Skeletal muscle tissue (tissue), 4 donors: ENCODE results near the gene OARD1. TPM values are rescaled to one million over a fixed set of nuclear protein-coding genes. Genes with fewer than 3 reads are reported as not detected.
"Not testable (repeated sequence)": the region's sequence is repeated elsewhere in the genome, so short reads cannot be mapped to it uniquely, and the experiment has no call there.

Source experiments
- H3K27ac ChIP-seq: one replicate; pipeline ENCODE4 v1.7.0; 2013; ENCODE audit warnings: mild to moderate bottlenecking, low read depth, low read length, inconsistent platforms
- H3K27me3 ChIP-seq, 3 donors: one replicate each; pipeline ENCODE4 v1.7.0; 2013; ENCODE audit warnings: low read length in 3 of 3; ENCODE audit not compliant: control insufficient read depth in 3 of 3, insufficient read depth in 3 of 3
- H3K36me3 ChIP-seq, 3 donors: one replicate each; pipeline ENCODE4 v1.7.0; 2013; ENCODE audit warnings: low read length in 3 of 3; ENCODE audit not compliant: control insufficient read depth in 3 of 3, insufficient read depth in 3 of 3
- H3K4me1 ChIP-seq, 3 donors: one replicate each; pipeline ENCODE4 v1.7.0; 2013; ENCODE audit warnings: low read length in 3 of 3, mild to moderate bottlenecking in 3 of 3; ENCODE audit not compliant: control insufficient read depth in 3 of 3, insufficient read depth in 3 of 3
- H3K4me3 ChIP-seq, 3 donors: one replicate each; pipeline ENCODE4 v1.7.0; 2013; ENCODE audit warnings: low read length in 3 of 3
- H3K9ac ChIP-seq, 3 donors: one replicate each; pipeline ENCODE4 v1.7.0; 2013; ENCODE audit warnings: low read length in 3 of 3, mild to moderate bottlenecking in 3 of 3, moderate library complexity in 2 of 3, low read depth in 1 of 3
- H3K9me3 ChIP-seq, 3 donors: one replicate each; pipeline ENCODE4 v1.7.0; 2013; ENCODE audit warnings: low read length in 3 of 3; ENCODE audit not compliant: control insufficient read depth in 3 of 3
- total RNA-seq: library from RNA; depleted of rRNA; stranded (reverse); fragments of >200 nt; gene quantifications from one replicate; pipeline ENCODE4 v1.2.3, GENCODE V29; 2014
- donor health status: Osteomylitis.

OARD1 gene, protein sequence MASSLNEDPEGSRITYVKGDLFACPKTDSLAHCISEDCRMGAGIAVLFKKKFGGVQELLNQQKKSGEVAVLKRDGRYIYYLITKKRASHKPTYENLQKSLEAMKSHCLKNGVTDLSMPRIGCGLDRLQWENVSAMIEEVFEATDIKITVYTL
- 10.4 TPM for total RNA-seq

DNA sequence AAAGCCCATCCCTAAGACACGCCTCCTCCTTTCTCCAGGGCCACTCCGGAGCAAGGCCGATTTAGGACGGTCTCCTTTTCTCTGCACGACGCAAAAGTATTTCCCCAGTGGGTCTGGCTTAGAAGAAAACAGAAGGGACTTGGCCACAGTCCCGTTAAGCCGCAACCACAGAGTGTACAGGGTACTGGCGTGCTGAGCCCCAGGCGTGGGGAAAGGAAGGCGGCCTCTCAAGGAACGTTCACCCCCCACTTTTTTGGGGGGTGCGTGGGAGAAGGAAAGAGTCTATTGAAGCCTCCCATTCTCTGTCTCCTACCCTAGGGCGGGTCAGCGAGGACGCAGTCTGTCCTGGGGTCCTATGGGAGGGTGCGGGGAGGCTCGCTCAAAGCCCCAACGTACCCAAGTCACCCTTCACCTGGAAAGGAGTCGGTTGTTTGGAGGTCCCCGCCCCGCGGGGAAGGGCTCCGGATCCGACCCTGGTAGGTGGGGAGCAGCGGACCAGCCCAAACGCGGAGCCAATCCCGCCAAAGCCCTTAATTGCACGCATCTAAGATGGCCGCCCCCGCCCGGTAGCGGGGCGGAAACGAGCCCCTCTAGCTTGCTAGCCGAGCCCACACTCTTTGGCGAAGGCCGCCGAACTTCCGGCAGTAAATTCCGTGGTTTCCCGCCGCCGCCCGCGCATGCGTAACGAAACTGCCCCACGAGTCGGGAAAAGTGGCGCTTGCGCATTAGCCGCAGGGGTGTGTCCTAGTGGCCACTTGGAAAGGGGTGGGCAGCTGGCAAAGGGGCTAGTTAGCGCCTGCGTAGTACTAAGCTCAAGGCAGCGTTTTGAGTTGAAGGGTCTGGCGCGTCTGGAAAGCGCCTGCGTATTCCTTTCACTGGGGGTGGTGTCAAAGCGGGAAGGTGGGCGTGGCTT, at the start of gene OARD1:
Gene OARD1, minus strand, starts transcription at position 434 of the 913 bp plus-strand sequence. CDS start 722 bp downstream, outside the sequence.
- H3K27me3 ChIP-seq = no peaks in the 10 kb centered on the region
- H3K4me3 ChIP-seq = peak within 1 kb of the TSS; percentile 86 to 91 (median 89)
- H3K36me3 ChIP-seq = peaks cover 0 to 9% (median 6%) of the 10 kb centered on the region in 3 donors
- H3K27ac ChIP-seq = peak within 1 kb of the TSS; percentile 97
- H3K9ac ChIP-seq = peak within 1 kb of the TSS; percentile 98 to 99 (median 99)
- H3K4me1 ChIP-seq = peaks cover 17 to 20% (median 18%) of the 10 kb centered on the region in 3 donors
- no peaks in the 10 kb centered on the region for H3K9me3 ChIP-seq

DNA sequence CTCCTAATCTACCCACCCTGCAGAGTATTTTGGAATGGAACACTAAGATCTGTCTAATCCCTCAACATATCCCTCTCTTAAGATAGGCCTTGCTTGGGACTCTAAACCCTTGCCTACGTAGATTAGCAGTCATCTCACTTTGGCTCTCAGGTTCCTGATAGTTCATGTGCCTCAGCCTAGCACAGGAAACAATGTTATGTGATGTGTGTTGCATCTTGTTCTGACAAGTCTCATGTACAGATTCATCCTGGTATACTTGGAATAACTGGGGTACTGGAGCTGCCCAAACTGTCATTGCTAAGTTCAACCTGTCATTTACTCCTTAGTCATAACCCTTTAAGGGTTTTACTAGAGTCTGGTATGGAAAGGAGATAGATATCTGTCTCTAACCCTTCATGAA, 47.9 kb upstream of the OARD1 start:
- Histone ChIP-seq H3K9ac (no peak overlapping the region), H3K4me3 (no peak overlapping the region), H3K27ac (no peak overlapping the region), H3K9me3 (no peaks in the 10 kb centered on the region), H3K36me3 (peaks cover 0 to 11% (median 11%) of the 10 kb centered on the region in 3 donors), H3K27me3 (no peaks in the 10 kb centered on the region), H3K4me1 (no peaks in the 10 kb centered on the region)

DNA sequence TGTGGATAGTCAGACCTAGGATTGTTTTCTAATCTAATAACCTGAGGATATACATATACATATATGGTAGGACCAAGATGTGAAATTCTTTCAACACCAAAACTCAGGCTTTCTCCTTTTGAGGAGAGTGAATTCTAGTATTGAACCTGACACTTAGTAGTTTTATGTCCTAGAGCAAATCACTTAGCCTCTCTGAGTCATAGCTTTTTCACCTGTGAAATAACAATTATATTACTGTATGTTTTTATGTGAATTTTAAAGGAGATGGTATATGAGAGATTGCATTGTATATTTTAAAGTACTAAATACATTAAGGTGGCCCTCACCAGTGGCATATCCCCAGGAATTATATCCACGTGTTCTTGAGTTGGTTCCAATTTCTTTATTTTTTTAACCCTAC, 47.4 kb upstream of the OARD1 start:
- Histone ChIP-seq H3K36me3 (peaks cover 0 to 11% (median 11%) of the 10 kb centered on the region in 3 donors), H3K9ac (no peak overlapping the region), H3K4me1 (no peaks in the 10 kb centered on the region), H3K27me3 (no peaks in the 10 kb centered on the region), H3K9me3 (no peaks in the 10 kb centered on the region), H3K27ac (no peak overlapping the region), H3K4me3 (no peak overlapping the region)

DNA sequence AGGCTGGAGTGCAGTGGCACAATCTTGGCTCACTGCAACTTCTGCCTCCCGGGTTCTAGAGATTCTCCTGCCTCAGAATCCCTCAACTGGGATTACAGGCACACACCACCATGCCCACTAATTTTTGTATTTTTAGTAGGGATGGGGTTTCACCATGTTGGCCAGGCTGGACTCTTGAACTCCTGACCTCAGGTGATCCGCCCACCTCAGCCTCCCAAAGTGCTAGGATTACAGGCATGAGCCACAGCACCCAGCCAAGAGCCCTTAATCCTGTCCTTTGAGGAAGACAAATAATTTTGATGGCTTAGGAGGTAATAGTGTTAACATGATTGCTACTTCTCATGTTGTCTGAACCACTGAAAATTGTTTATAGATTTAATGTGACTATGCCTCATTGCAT, 42.9 kb upstream of the OARD1 start:
- H3K27ac ChIP-seq, H3K4me3 ChIP-seq, H3K9ac ChIP-seq, H3K9me3 ChIP-seq, H3K4me1 ChIP-seq, H3K27me3 ChIP-seq, H3K36me3 ChIP-seq: not testable (repeated sequence)

DNA sequence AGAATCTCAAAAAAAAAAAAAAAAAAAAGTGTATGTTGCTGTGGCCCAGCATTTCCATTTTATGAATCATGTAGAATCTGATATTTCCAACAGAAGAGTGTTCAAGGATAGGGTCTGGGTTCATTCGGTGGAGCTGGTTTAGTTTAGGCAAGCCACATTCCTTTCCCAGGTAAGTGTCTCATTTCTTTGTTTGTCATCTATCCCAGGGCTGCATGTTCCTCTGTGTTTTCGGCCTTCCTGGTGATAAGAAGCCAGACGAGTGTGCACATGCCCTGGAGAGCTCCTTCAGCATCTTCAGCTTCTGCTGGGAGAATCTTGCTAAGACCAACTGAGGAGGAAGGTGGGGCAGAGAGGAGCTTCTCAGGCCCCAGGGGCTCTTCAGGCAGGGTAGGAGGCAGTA, 38.9 kb upstream of the OARD1 start:
- H3K4me3 ChIP-seq = no peak overlapping the region

DNA sequence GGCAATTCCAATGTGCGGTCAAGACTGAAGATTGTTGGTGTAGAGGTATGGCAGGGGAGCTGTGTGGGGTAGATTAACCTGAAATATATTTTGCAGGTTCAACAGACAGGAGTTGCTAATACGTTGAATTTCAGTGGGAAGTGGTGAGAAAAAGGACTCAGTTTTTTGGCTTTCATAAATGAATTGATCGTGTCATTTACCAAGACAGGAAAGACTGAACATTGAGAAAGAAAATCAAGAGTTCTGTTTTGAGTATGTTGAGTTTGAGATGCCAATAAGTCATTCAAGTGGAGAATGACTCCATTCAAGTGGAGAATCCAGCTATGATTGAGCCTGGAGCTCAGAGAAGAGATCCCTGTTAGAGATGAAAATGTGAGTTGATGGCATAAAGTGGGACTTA, 31.7 kb upstream of the OARD1 start:
- H3K36me3 ChIP-seq = peaks cover 0 to 12% (median 7%) of the 10 kb centered on the region in 3 donors

More for the DNA sequence above, 38.9 kb upstream of the OARD1 start:
- Histone ChIP-seq H3K4me1 (no peaks in the 10 kb centered on the region), H3K9me3 (no peaks in the 10 kb centered on the region), H3K36me3 (peaks cover 0 to 8% (median 3%) of the 10 kb centered on the region in 3 donors), H3K27ac (no peak overlapping the region), H3K9ac (no peak overlapping the region), H3K27me3 (no peaks in the 10 kb centered on the region)

DNA sequence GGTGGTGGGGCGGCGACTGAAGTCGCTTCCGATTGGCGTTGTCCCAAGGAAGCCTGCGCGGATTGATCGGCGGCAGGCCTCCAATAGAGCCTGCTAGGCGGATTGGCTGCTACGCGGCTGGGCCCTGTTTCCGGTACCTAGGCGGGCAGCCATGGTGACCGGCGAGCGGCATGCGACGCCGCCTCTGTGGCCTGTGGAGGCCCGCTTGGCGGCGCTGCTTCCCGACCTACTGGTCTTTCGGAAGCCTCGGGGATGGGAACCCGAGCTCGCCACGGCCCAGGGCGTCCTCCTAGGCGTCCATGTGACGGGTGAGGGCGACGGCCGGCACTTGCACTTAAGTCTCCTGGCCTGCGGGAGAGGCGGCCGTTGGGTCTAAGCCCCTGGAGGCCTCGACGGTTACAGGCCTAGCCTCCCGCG, 28.7 kb upstream of the OARD1 start:
- Histone ChIP-seq H3K27ac (no peak overlapping the region), H3K36me3 (peaks cover 6 to 36% (median 34%) of the 10 kb centered on the region in 3 donors), H3K4me3 (no peak overlapping the region), H3K9ac (no peak overlapping the region), H3K4me1 (peaks cover 8 to 12% (median 9%) of the 10 kb centered on the region in 3 donors), H3K9me3 (no peaks in the 10 kb centered on the region), H3K27me3 (no peaks in the 10 kb centered on the region)

More for the DNA sequence above, 31.7 kb upstream of the OARD1 start:
- H3K9ac ChIP-seq = no peak overlapping the region
- H3K9me3 ChIP-seq = no peaks in the 10 kb centered on the region
- H3K27me3 ChIP-seq = no peaks in the 10 kb centered on the region
- no peak overlapping the region for H3K27ac ChIP-seq
- H3K4me3 ChIP-seq = no peak overlapping the region
- H3K4me1 ChIP-seq = no peaks in the 10 kb centered on the region

DNA sequence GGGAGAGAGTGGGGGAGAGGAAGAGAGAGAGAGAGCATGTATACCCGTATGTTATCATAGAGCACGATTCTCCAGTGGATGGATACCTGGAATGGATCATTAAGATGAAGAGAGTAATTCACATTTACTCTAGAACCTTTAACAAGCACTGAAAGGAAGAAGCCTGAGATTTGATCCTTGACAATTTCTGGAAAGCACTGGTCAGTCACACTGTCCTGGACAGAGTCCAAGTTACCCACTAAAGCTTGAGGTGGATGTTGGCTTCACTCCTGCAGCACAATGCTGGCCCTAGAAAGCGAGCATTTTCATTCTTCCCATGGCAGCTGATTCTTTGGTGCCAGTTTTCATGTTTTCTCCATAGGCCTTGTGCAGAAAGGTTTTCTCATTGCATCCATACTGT, 26.2 kb upstream of the OARD1 start:
- no peaks in the 10 kb centered on the region for H3K27me3 ChIP-seq
- no peak overlapping the region for H3K27ac ChIP-seq
- no peak overlapping the region for H3K9ac ChIP-seq
- no peaks in the 10 kb centered on the region for H3K9me3 ChIP-seq
- peaks cover 8 to 12% (median 9%) of the 10 kb centered on the region in 3 donors for H3K4me1 ChIP-seq
- H3K4me3 ChIP-seq = peak overlapping the region in 1 of 3 donors; percentile 25
- peaks cover 25 to 61% (median 58%) of the 10 kb centered on the region in 3 donors for H3K36me3 ChIP-seq

DNA sequence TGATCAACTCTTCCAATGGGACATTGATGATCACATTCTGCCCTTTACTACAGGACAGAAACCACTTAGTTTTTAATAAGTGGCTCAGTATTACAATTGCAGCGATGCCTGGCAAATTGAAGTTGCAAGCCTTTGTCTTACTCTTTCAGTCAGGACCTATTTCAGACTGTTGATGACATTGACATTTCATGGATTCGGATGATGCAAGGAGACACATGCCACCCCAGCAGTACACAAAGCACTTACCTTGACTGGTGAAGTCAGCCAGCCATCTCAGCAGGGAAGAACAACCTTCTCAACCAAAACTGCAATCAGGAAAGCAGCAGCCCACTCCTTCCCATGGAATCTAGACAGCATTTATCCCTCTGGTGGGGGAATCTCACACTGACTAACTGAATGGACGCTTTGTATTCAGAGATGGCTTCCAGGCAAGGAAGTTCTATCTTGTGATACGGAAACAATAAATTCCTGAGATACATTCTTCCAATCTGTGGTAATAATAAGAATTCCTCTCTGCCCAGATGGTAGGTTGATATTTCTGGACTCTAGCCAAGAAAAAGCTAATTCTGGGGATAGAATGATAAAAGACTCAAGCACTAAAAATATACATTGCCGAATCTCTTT, 25.4 kb upstream of the OARD1 start:
- Histone ChIP-seq H3K4me1 (peaks cover 8 to 12% (median 9%) of the 10 kb centered on the region in 3 donors), H3K4me3 (no peak overlapping the region), H3K9ac (no peak overlapping the region), H3K9me3 (no peaks in the 10 kb centered on the region), H3K27me3 (no peaks in the 10 kb centered on the region), H3K27ac (no peak overlapping the region), H3K36me3 (peaks cover 28 to 68% (median 66%) of the 10 kb centered on the region in 3 donors)
